Stimulated activated CD8-positive, alpha-beta memory T cell treated with anti-CD3 and anti-CD28 coated beads, Interleukin-4, amount 100 ng/mL, for 24 hours (primary cell): Measurements from ENCODE around the gene SLC22A23.

Source experiments
- DNase-seq: peaks from one replicate; pipeline ENCODE4 v3.0.0-alpha.2; 2020; ENCODE audit warnings: low read depth

Gene SLC22A23

GRCh38 chr6:3283241-3283640 is 173.6 kb downstream of the SLC22A23 start:
- DNase-seq, result no peak

- DNase-seq, result no peak
Measured at GRCh38 chr6:3282476-3283236, 174.2 kb downstream of the SLC22A23 start.

GRCh38 chr6:3281631-3282475 is 175.0 kb downstream of the SLC22A23 start:
- no peak for DNase-seq

- DNase-seq, result no peak
Measured at GRCh38 chr6:3280866-3281465, 175.9 kb downstream of the SLC22A23 start.

- DNase-seq, result no peak
Measured at GRCh38 chr6:3280091-3280490, 176.8 kb downstream of the SLC22A23 start.

- DNase-seq, result no peak
Measured at GRCh38 chr6:3278691-3279090, 178.2 kb downstream of the SLC22A23 start.

- DNase-seq, result no peak
Measured at GRCh38 chr6:3277851-3278416, 178.9 kb downstream of the SLC22A23 start.

- no peak for DNase-seq
Measured at GRCh38 chr6:3277251-3277650, 179.6 kb downstream of the SLC22A23 start.

GRCh38 chr6:3276174-3277167 is 180.4 kb downstream of the SLC22A23 start:
- DNase-seq, result no peak

- no peak for DNase-seq
Measured at GRCh38 chr6:3273707-3274521, 182.9 kb downstream of the SLC22A23 start.

GRCh38 chr6:3272911-3273547 is 183.8 kb downstream of the SLC22A23 start:
- DNase-seq, result no peak

GRCh38 chr6:3271756-3272155 is 185.1 kb downstream of the SLC22A23 start:
- DNase-seq, result no peak

- DNase-seq, result no peak
Measured at GRCh38 chr6:3270258-3270657, 186.6 kb downstream of the SLC22A23 start.

- DNase-seq, result no peak
Measured at GRCh38 chr6:3269281-3269975, 187.4 kb downstream of the SLC22A23 start.

- DNase-seq, result no peak
Measured at GRCh38 chr6:3268680-3269079, 188.2 kb downstream of the SLC22A23 start.

- DNase-seq, result no peak
Measured at GRCh38 chr6:3267162-3267561, 189.7 kb downstream of the SLC22A23 start.

- no peak for DNase-seq
Measured at GRCh38 chr6:3266170-3266569, 190.7 kb downstream of the SLC22A23 start.

GRCh38 chr6:3265671-3266070 is 191.2 kb downstream of the SLC22A23 start:
- DNase-seq, result no peak

- no peak for DNase-seq
Measured at GRCh38 chr6:3264356-3264755, 192.5 kb downstream of the SLC22A23 start.
